GM23338 (cell line): Measurements from ENCODE around the gene UPP2. TPM values are rescaled to one million over a fixed set of nuclear protein-coding genes. Genes with fewer than 3 reads are reported as not detected.

ENCODE experiments used
- ATAC-seq: fragments of 200-7000 bp; cut with Tn5 transposase; 3 replicates; pipeline ENCODE4 v1.9.1; 2020
- DNase-seq: peaks from one replicate; pipeline ENCODE4 v3.0.0-alpha.2; 2015; ENCODE audit warnings: low spot score
- H2AFZ ChIP-seq: fragments of 200-600 bp; sonication (generic); 2 replicates; pipeline ENCODE4 v1.8.0; 2016; ENCODE audit warnings: antibody characterized with exemption, mild to moderate bottlenecking, moderate library complexity
- H3F3A ChIP-seq: fragments of 200-600 bp; sonication (generic); replicated peaks from 2 replicates; pipeline ENCODE4 v1.8.0; 2017; ENCODE audit warnings: antibody characterized with exemption, mixed run types, low read depth
- H3K27ac ChIP-seq: fragments of 200-600 bp; sonication (generic); 2 replicates; pipeline ENCODE4 v1.6.1; 2016; ENCODE audit warnings: low read depth
- H3K27me3 ChIP-seq: fragments of 200-600 bp; sonication (generic); 2 replicates; pipeline ENCODE4 v1.8.0; 2016; ENCODE audit warnings: mild to moderate bottlenecking, mixed run types, moderate library complexity; ENCODE audit not compliant: insufficient read depth
- H3K36me3 ChIP-seq: fragments of 200-600 bp; sonication (generic); 2 replicates; pipeline ENCODE4 v1.8.0; 2016; ENCODE audit warnings: mild to moderate bottlenecking; ENCODE audit not compliant: insufficient read depth
- H3K4me1 ChIP-seq: fragments of 200-600 bp; sonication (generic); 2 replicates; pipeline ENCODE4 v1.8.0; 2016; ENCODE audit warnings: mild to moderate bottlenecking, moderate library complexity; ENCODE audit not compliant: insufficient read depth
- H3K4me2 ChIP-seq: fragments of 200-600 bp; sonication (generic); 2 replicates; pipeline ENCODE4 v1.7.1; 2017; ENCODE audit warnings: mixed run types
- H3K4me3 ChIP-seq: fragments of 200-600 bp; sonication (generic); 2 replicates; pipeline ENCODE4 v1.6.1; 2016; ENCODE audit warnings: mixed run types
- H3K79me2 ChIP-seq: fragments of 200-600 bp; sonication (generic); replicated peaks from 2 replicates; pipeline ENCODE4 v1.8.0; 2017; ENCODE audit warnings: mild to moderate bottlenecking; ENCODE audit not compliant: insufficient read depth
- H3K9me2 ChIP-seq: fragments of 200-600 bp; sonication (generic); 2 replicates; pipeline ENCODE4 v1.8.0; 2017; ENCODE audit not compliant: insufficient read depth
- H4K20me1 ChIP-seq: fragments of 200-600 bp; sonication (generic); replicated peaks from 2 replicates; pipeline ENCODE4 v1.8.0; 2017; ENCODE audit warnings: mild to moderate bottlenecking; ENCODE audit not compliant: insufficient read depth
- H3K27ac Mint-ChIP-seq: 2 replicates; pipeline ENCODE4 v1.8.0; 2020; ENCODE audit warnings: inconsistent platforms, mild to moderate bottlenecking, moderate library complexity, mixed read lengths
- H3K27me3 Mint-ChIP-seq: 3 replicates; pipeline ENCODE4 v1.8.0; 2022; ENCODE audit warnings: low read depth, mild to moderate bottlenecking, moderate library complexity, mixed read lengths, inconsistent platforms; ENCODE audit not compliant: insufficient read depth, poor library complexity
- H3K36me3 Mint-ChIP-seq: 3 replicates; pipeline ENCODE4 v1.8.0; 2021; ENCODE audit warnings: low read depth, mild to moderate bottlenecking, inconsistent platforms, moderate library complexity, mixed read lengths
- H3K4me1 Mint-ChIP-seq: 3 replicates; pipeline ENCODE4 v1.8.0; 2020; ENCODE audit warnings: mild to moderate bottlenecking, inconsistent platforms, mixed read lengths
- H3K4me3 Mint-ChIP-seq: 3 replicates; pipeline ENCODE4 v1.8.0; 2021; ENCODE audit warnings: moderate library complexity, mild to moderate bottlenecking, inconsistent platforms, mixed read lengths
- H3K9me3 Mint-ChIP-seq: 3 replicates; pipeline ENCODE4 v1.8.0; 2020; ENCODE audit warnings: moderate library complexity, mild to moderate bottlenecking, inconsistent platforms, mixed read lengths
- CREB1 ChIP-seq: fragments of 250-450 bp; sonication (Bioruptor Pico); IDR thresholded peaks from 2 replicates; pipeline ENCODE4 v1.5.0; 2020; ENCODE audit warnings: low read depth, mild to moderate bottlenecking, moderate library complexity
- EZH2phosphoT487 ChIP-seq: fragments of 200-600 bp; sonication (generic); IDR thresholded peaks from one replicate; pipeline ENCODE4 v1.8.1; 2018; ENCODE audit warnings: antibody characterized with exemption; ENCODE audit not compliant: unreplicated experiment
- JUNB ChIP-seq: IDR thresholded peaks from one replicate; pipeline ENCODE4 v1.6.1; 2016; ENCODE audit warnings: antibody characterized with exemption; ENCODE audit not compliant: unreplicated experiment
- NANOG ChIP-seq: IDR thresholded peaks from 2 replicates; pipeline ENCODE4 v1.6.1; 2016; ENCODE audit warnings: antibody characterized with exemption, borderline replicate concordance
- POLR2AphosphoS5 ChIP-seq: IDR thresholded peaks from 2 replicates; pipeline ENCODE4 v1.6.1; 2016; ENCODE audit warnings: antibody characterized with exemption, low read depth
- STAT1 ChIP-seq: IDR thresholded peaks from one replicate; pipeline ENCODE4 v1.6.1; 2016; ENCODE audit warnings: antibody characterized with exemption; ENCODE audit not compliant: unreplicated experiment
- ZNF114 ChIP-seq: fragments of 250-450 bp; sonication (Bioruptor Pico); IDR thresholded peaks from 2 replicates; pipeline ENCODE4 v1.5.0; 2020; ENCODE audit warnings: mild to moderate bottlenecking, moderate library complexity
- ZNF331 ChIP-seq: fragments of 250-450 bp; sonication (Bioruptor Pico); IDR thresholded peaks from 2 replicates; pipeline ENCODE4 v1.5.0; 2020; ENCODE audit warnings: low read depth, mild to moderate bottlenecking, moderate library complexity
- polyA plus RNA-seq: library from polyadenylated mRNA; unstranded; fragments of >200 nt; fragmentation: Nextera tagmentation; extraction: Ambion mirVana; gene quantifications from 2 replicates; pipeline ENCODE4 v1.2.1, GENCODE V29; 2016
- total RNA-seq: library from RNA; depleted of rRNA; stranded (reverse); fragments of >200 nt; shearing (Covaris generic); gene quantifications from 2 replicates; pipeline ENCODE4 v1.2.3, GENCODE V29; 2014
- TF ChIP-seq, protein P1 (sequence below), 2 experiments: fragments of 200-600 bp in 1 of 2; sonication (generic) in 1 of 2; conservative IDR thresholded peaks; 2 replicates each; pipeline versions ENCODE4 v1.5.1 to v1.6.1; 2016 to 2017; ENCODE audit warnings: antibody characterized with exemption in 2 of 2, low read depth in 2 of 2, mild to moderate bottlenecking in 2 of 2, moderate library complexity in 1 of 2
- TF ChIP-seq, protein P2 (sequence below): IDR thresholded peaks from one replicate; pipeline ENCODE4 v1.6.1; 2018; ENCODE audit warnings: antibody characterized with exemption; ENCODE audit not compliant: unreplicated experiment
- TF ChIP-seq, protein P3 (sequence below): IDR thresholded peaks from 2 replicates; pipeline ENCODE4 v1.6.1; 2016; ENCODE audit warnings: antibody characterized with exemption

UPP2 gene
- total and polyA plus RNA-seq, 2 experiments from 2014 or later: not detected

DNA sequence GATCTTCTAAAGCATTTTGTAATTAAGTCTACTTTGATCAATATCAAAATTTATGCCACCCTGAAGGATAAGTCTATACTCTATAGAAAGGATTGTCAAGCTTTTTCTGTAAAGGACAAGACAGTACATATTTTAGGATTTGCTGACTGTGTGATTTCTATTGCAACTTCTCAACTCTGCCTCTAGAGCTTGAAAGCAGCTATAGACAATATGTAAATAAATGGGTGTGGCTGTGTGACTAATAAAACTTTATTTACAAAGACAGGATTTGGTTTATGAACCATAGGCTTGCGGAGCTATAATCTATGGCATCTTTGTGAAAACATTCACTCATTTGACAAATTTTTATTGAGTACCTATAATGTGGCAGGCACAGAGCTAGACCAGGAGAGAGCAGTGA is 18.4 kb downstream of the UPP2 start:
- TF ChIP-seq JUNB: no peak
- no peak for TF ChIP-seq CREB1
- TF ChIP-seq, protein P1, sequence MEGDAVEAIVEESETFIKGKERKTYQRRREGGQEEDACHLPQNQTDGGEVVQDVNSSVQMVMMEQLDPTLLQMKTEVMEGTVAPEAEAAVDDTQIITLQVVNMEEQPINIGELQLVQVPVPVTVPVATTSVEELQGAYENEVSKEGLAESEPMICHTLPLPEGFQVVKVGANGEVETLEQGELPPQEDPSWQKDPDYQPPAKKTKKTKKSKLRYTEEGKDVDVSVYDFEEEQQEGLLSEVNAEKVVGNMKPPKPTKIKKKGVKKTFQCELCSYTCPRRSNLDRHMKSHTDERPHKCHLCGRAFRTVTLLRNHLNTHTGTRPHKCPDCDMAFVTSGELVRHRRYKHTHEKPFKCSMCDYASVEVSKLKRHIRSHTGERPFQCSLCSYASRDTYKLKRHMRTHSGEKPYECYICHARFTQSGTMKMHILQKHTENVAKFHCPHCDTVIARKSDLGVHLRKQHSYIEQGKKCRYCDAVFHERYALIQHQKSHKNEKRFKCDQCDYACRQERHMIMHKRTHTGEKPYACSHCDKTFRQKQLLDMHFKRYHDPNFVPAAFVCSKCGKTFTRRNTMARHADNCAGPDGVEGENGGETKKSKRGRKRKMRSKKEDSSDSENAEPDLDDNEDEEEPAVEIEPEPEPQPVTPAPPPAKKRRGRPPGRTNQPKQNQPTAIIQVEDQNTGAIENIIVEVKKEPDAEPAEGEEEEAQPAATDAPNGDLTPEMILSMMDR (conservative IDR thresholded peaks at IDR 0.05; ENCODE audit: low read depth in 2 of 2): no peak
- no peak for TF ChIP-seq STAT1
- no peak for TF ChIP-seq ZNF331 (CRISPR knock-in tag)
- no peak for TF ChIP-seq EZH2phosphoT487
- TF ChIP-seq POLR2AphosphoS5: no peak

DNA sequence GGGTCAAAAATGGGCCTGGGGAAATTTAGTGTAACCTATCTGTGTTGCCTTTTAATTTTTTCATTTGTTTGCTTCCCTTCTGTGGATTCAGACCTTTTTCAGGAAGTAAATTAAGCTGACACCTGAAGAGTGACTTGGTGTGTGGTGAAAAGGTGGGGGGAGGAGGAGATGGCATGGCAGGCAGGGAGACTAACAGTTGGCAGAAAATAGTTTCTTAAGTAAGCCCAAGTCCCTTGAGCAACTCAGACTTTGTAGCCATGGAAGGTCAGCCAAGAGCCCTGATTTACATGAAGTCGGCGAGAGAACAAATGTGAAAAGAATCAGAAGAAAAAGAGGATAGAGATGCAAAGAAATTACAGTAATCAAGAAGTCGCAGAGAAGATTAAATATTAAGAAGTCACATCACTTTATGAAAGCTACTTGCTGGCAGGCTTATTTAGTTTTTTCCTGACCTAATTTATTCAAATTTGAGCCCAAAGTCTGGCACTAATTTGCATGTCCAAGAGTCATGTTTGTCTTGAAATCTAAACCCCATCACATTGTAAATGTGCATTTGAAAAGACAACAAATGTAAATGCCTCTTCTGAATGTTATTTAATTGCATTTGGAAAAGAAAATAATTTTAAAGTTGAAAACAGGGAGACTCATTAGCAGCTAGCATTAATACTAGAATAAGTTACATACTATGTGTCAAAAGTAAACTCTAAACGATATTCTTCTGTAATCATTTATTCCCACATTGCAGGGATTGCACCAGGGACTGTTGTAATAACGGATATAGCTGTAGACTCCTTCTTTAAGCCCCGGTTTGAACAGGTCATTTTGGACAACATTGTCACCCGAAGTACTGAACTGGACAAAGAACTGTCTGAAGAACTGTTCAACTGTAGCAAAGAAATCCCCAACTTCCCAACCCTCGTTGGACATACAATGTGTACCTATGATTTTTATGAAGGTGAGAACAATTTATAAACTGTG is 19.3 kb downstream of the UPP2 start:
- H3K9me2 ChIP-seq: peaks cover 11% of the 10 kb centered on the region; the same call in 1 of the 2 replicates
- H4K20me1 ChIP-seq: no peaks in the 10 kb centered on the region
- no peaks in the 10 kb centered on the region for H3K27me3 ChIP-seq
- Mint-ChIP-seq H3K9me3 (no peaks in the 10 kb centered on the region), H3K27me3 (peaks cover 1% of the 10 kb centered on the region), H3K27ac (peak overlapping the region; percentile 46), H3K4me3 (peak overlapping the region; percentile 18), H3K36me3 (no peaks in the 10 kb centered on the region), H3K4me1 (peaks cover 29% of the 10 kb centered on the region)
- peaks cover 30% of the 10 kb centered on the region for H3K4me1 ChIP-seq
- H3K4me3 ChIP-seq: no peak overlapping the region
- no peak overlapping the region for H2AFZ ChIP-seq
- H3K79me2 ChIP-seq: no peaks in the 10 kb centered on the region
- ATAC-seq (peak; percentile 40), DNase-seq (peak; percentile 28)
- H3K36me3 ChIP-seq: no peaks in the 10 kb centered on the region
- H3F3A ChIP-seq: no peaks in the 10 kb centered on the region
- peak overlapping the region; percentile 16 for H3K4me2 ChIP-seq
- H3K27ac ChIP-seq: no peak overlapping the region
- TF ChIP-seq ZNF331 (CRISPR knock-in tag): no peak
- TF ChIP-seq, protein P2, sequence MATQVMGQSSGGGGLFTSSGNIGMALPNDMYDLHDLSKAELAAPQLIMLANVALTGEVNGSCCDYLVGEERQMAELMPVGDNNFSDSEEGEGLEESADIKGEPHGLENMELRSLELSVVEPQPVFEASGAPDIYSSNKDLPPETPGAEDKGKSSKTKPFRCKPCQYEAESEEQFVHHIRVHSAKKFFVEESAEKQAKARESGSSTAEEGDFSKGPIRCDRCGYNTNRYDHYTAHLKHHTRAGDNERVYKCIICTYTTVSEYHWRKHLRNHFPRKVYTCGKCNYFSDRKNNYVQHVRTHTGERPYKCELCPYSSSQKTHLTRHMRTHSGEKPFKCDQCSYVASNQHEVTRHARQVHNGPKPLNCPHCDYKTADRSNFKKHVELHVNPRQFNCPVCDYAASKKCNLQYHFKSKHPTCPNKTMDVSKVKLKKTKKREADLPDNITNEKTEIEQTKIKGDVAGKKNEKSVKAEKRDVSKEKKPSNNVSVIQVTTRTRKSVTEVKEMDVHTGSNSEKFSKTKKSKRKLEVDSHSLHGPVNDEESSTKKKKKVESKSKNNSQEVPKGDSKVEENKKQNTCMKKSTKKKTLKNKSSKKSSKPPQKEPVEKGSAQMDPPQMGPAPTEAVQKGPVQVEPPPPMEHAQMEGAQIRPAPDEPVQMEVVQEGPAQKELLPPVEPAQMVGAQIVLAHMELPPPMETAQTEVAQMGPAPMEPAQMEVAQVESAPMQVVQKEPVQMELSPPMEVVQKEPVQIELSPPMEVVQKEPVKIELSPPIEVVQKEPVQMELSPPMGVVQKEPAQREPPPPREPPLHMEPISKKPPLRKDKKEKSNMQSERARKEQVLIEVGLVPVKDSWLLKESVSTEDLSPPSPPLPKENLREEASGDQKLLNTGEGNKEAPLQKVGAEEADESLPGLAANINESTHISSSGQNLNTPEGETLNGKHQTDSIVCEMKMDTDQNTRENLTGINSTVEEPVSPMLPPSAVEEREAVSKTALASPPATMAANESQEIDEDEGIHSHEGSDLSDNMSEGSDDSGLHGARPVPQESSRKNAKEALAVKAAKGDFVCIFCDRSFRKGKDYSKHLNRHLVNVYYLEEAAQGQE: no peak
- no peak for TF ChIP-seq JUNB
- no peak for TF ChIP-seq NANOG
- TF ChIP-seq, protein P1 (conservative IDR thresholded peaks at IDR 0.05; ENCODE audit: low read depth in 2 of 2): no peak
- TF ChIP-seq, protein P3, sequence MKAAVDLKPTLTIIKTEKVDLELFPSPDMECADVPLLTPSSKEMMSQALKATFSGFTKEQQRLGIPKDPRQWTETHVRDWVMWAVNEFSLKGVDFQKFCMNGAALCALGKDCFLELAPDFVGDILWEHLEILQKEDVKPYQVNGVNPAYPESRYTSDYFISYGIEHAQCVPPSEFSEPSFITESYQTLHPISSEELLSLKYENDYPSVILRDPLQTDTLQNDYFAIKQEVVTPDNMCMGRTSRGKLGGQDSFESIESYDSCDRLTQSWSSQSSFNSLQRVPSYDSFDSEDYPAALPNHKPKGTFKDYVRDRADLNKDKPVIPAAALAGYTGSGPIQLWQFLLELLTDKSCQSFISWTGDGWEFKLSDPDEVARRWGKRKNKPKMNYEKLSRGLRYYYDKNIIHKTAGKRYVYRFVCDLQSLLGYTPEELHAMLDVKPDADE: no peak
- TF ChIP-seq EZH2phosphoT487: no peak
- no peak for TF ChIP-seq STAT1
- no peak for TF ChIP-seq ZNF114
- TF ChIP-seq POLR2AphosphoS5: no peak
- TF ChIP-seq CREB1: no peak

More for the DNA sequence above, 18.4 kb downstream of the UPP2 start:
- no peaks in the 10 kb centered on the region for H3K36me3 Mint-ChIP-seq
- no peak overlapping the region for H3K4me3 ChIP-seq
- peaks cover 1% of the 10 kb centered on the region for H3K27me3 Mint-ChIP-seq
- H3K27ac ChIP-seq: no peak overlapping the region
- H4K20me1 ChIP-seq: no peaks in the 10 kb centered on the region
- H3K36me3 ChIP-seq: no peaks in the 10 kb centered on the region
- H3K4me1 Mint-ChIP-seq: peaks cover 31% of the 10 kb centered on the region
- no peaks in the 10 kb centered on the region for H3K79me2 ChIP-seq
- H3K27ac Mint-ChIP-seq: no peak overlapping the region
- peaks cover 11% of the 10 kb centered on the region; the same call in 1 of the 2 replicates for H3K9me2 ChIP-seq
- no peak overlapping the region for H3K4me3 Mint-ChIP-seq
- ATAC-seq (no peak), DNase-seq (no peak)
- H3K27me3 ChIP-seq: no peaks in the 10 kb centered on the region
- peak overlapping the region; percentile 16 for H3K4me2 ChIP-seq
- H3K9me3 Mint-ChIP-seq: no peaks in the 10 kb centered on the region
- no peak overlapping the region for H2AFZ ChIP-seq
- no peaks in the 10 kb centered on the region for H3F3A ChIP-seq
- peaks cover 21% of the 10 kb centered on the region for H3K4me1 ChIP-seq
